Upper lobe of left lung (tissue), 6 donors: ENCODE measurements around the gene C15orf39. TPM values are rescaled to one million over a fixed set of nuclear protein-coding genes. Genes with fewer than 3 reads are reported as not detected.

Experiments
- ATAC-seq, 2 donors: fragments of 200-7000 bp; cut with Tn5 transposase; one replicate each; pipeline ENCODE4 v1.9.1; 2022; ENCODE audit warnings: mild to moderate bottlenecking in 2 of 2, moderate library complexity in 2 of 2; ENCODE audit not compliant: low FRiP score in 2 of 2
- DNase-seq, 2 donors: peaks; one replicate each; pipeline ENCODE4 v3.0.0-alpha.2; 2019 to 2020
- H3K27ac ChIP-seq, 4 donors: fragments of 200-600 bp; sonication (generic); one replicate each; pipeline ENCODE4 v1.5.1; 2016 to 2019
- H3K27me3 ChIP-seq, 4 donors: fragments of 200-600 bp; sonication (generic); one replicate each; pipeline ENCODE4 v1.5.1; 2017 to 2019
- H3K36me3 ChIP-seq, 4 donors: fragments of 200-600 bp; sonication (generic); one replicate each; pipeline ENCODE4 v1.5.1; 2016 to 2019
- H3K4me1 ChIP-seq, 4 donors: fragments of 200-600 bp; sonication (generic); one replicate each; pipeline ENCODE4 v1.5.1; 2018 to 2019
- H3K4me3 ChIP-seq, 4 donors: fragments of 200-600 bp; sonication (generic); one replicate each; pipeline ENCODE4 v1.5.1; 2017 to 2019; ENCODE audit warnings: mild to moderate bottlenecking in 2 of 4, moderate library complexity in 1 of 4
- H3K9me3 ChIP-seq, 4 donors: fragments of 200-600 bp; sonication (generic); one replicate each; pipeline ENCODE4 v1.5.1; 2018 to 2019
- CTCF ChIP-seq, 6 experiments: fragments of 450-650 bp in 4 of 6; fragments of 200-600 bp in 2 of 6; sonication (generic) in 2 of 6; IDR thresholded peaks; one replicate each; pipeline ENCODE4 v1.5.1; 2016 to 2019; ENCODE audit warnings: antibody characterized with exemption in 6 of 6
- EP300 ChIP-seq, 4 donors: sonication (generic); formaldehyde crosslinking; IDR thresholded peaks; one replicate each; pipeline ENCODE4 v1.5.1; 2017; ENCODE audit warnings: antibody characterized with exemption in 4 of 4, control low read depth in 2 of 4
- POLR2A ChIP-seq, 4 donors: fragments of 450-650 bp; IDR thresholded peaks; one replicate each; pipeline ENCODE4 v1.5.1; 2016 to 2017; ENCODE audit warnings: antibody characterized with exemption in 4 of 4, mild to moderate bottlenecking in 2 of 4
- POLR2AphosphoS5 ChIP-seq, 2 donors: sonication (generic); formaldehyde crosslinking; IDR thresholded peaks; one replicate each; pipeline ENCODE4 v1.5.1; 2017; ENCODE audit warnings: antibody characterized with exemption in 2 of 2
- WGBS, 2 donors: methylation state at CpG; one replicate each; pipeline ENCODE4 v1.1.5; 2017 to 2018; 5-methylcytosine and 5-hydroxymethylcytosine counted together
- total RNA-seq, 6 donors: library from RNA; depleted of rRNA in 4 of 6; stranded (reverse); fragments of >200 nt in 4 of 6; gene quantifications; one replicate each; pipeline versions ENCODE4 v1.1.0 to v1.2.1, GENCODE V29; 2016 to 2021
- donor health status: DM: no; HTN: no; CAD: no; lungs with moderate emphysema.
- donor health status: DM: no; HTN: yes; CAD: no; lungs with severe emphysema.

Gene C15orf39
- total RNA-seq, 6 donors from 2014 or later: 25.4 to 44.6 (median 37.5) TPM

GRCh38 chr15:75205064-75205395 lies 3.3 kb downstream of the C15orf39 start:
- no peak for DNase-seq
- Histone ChIP-seq H3K4me3 (no peak overlapping the region), H3K9me3 (no peaks in the 10 kb centered on the region), H3K27me3 (no peaks in the 10 kb centered on the region), H3K27ac (peak overlapping the region in 2 of 4 donors; percentile 3 to 98), H3K4me1 (peaks cover 40 to 78% (median 42%) of the 10 kb centered on the region in 4 donors), H3K36me3 (peaks cover 14 to 42% (median 41%) of the 10 kb centered on the region in 4 donors)
- ATAC-seq: no peak
- WGBS, 2 donors: 41 to 48% methylated on average over 3 of the region's 3 CpGs
- TF ChIP-seq POLR2A (IDR thresholded peaks at IDR 0.05) (no peak), EP300 (IDR thresholded peaks at IDR 0.05) (no peak), CTCF (IDR thresholded peaks at IDR 0.05) (no peak), POLR2AphosphoS5 (IDR thresholded peaks at IDR 0.05) (no peak)

GRCh38 chr15:75206006-75206405 lies 4.3 kb downstream of the C15orf39 start:
- ATAC-seq (no peak), DNase-seq (no peak)
- TF ChIP-seq POLR2A (IDR thresholded peaks at IDR 0.05) (no peak), POLR2AphosphoS5 (IDR thresholded peaks at IDR 0.05) (no peak), EP300 (IDR thresholded peaks at IDR 0.05) (no peak), CTCF (IDR thresholded peaks at IDR 0.05) (no peak)
- H3K4me3 ChIP-seq: no peak overlapping the region
- H3K9me3 ChIP-seq: no peaks in the 10 kb centered on the region
- H3K4me1 ChIP-seq: peaks cover 30 to 70% (median 34%) of the 10 kb centered on the region in 4 donors
- no peaks in the 10 kb centered on the region for H3K27me3 ChIP-seq
- no peak overlapping the region for H3K27ac ChIP-seq
- H3K36me3 ChIP-seq: peaks cover 18 to 51% (median 51%) of the 10 kb centered on the region in 4 donors
- 91 to 92% methylated on average over 4 to 10 of the region's 11 CpGs for WGBS, 2 donors

DNA sequence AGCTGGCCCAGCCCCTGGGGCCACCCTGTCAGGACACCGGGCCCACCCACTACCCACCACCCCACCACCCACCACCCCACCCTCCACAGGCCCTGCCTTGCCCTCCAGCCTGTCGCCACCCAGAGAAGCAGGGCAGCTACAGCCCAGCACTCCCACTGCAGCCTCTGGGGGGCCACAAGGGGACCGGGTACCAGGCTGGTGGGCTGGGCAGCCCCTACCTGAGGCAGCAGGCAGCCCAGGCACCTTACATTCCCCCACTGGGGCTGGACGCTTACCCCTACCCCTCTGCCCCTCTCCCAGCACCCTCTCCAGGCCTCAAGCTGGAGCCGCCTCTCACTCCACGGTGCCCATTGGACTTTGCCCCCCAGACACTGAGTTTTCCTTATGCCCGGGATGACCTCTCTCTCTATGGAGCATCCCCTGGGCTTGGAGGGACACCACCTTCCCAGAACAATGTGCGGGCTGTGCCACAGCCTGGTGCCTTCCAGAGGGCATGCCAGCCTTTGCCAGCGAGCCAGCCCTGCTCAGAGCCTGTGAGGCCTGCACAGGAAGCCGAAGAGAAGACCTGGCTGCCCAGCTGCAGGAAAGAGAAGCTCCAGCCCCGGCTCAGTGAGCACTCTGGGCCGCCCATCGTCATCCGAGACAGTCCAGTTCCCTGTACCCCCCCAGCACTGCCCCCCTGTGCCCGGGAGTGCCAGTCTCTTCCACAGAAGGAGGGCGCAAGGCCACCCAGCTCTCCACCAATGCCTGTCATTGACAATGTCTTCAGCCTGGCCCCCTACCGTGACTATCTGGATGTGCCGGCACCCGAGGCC lies 5.3 kb downstream of the C15orf39 start:
- TF ChIP-seq EP300 (IDR thresholded peaks at IDR 0.05) (no peak), POLR2A (IDR thresholded peaks at IDR 0.05) (no peak), POLR2AphosphoS5 (IDR thresholded peaks at IDR 0.05) (no peak), CTCF (IDR thresholded peaks at IDR 0.05) (no peak)
- 68 to 69% methylated on average over 7 to 12 of the region's 19 CpGs for WGBS, 2 donors
- Histone ChIP-seq H3K27ac (peak overlapping the region in 1 of 4 donors; percentile 5), H3K4me3 (no peak overlapping the region), H3K4me1 (peaks cover 26 to 63% (median 32%) of the 10 kb centered on the region in 4 donors), H3K36me3 (peaks cover 28 to 61% (median 61%) of the 10 kb centered on the region in 4 donors), H3K27me3 (no peaks in the 10 kb centered on the region), H3K9me3 (no peaks in the 10 kb centered on the region)
- no peak for ATAC-seq
- no peak for DNase-seq

GRCh38 chr15:75207618-75208500 lies 6.2 kb downstream of the C15orf39 start:
- Histone ChIP-seq H3K4me1 (peaks cover 26 to 62% (median 32%) of the 10 kb centered on the region in 4 donors), H3K36me3 (peaks cover 33 to 70% (median 70%) of the 10 kb centered on the region in 4 donors), H3K27me3 (no peaks in the 10 kb centered on the region), H3K4me3 (no peak overlapping the region), H3K9me3 (no peaks in the 10 kb centered on the region), H3K27ac (no peak overlapping the region)
- 88 to 100% methylated on average over 2 to 20 of the region's 20 CpGs for WGBS, 2 donors
- no peak for DNase-seq
- no peak for TF ChIP-seq CTCF (IDR thresholded peaks at IDR 0.05)
- no peak for TF ChIP-seq POLR2A (IDR thresholded peaks at IDR 0.05)
- no peak for TF ChIP-seq POLR2AphosphoS5 (IDR thresholded peaks at IDR 0.05)
- no peak for TF ChIP-seq EP300 (IDR thresholded peaks at IDR 0.05)
- ATAC-seq: no peak
